Fibroblast of mammary gland (primary cell): ENCODE data around the gene RGL1.

ENCODE experiments used
- DNase-seq: peaks from one replicate; pipeline ENCODE4 v3.0.0-alpha.2; 2010; ENCODE audit warnings: low read depth
- H3K4me3 ChIP-seq: 2 replicates; pipeline ENCODE4 v1.5.1; 2011; ENCODE audit warnings: low read depth, mild to moderate bottlenecking, low read length, moderate library complexity; ENCODE audit not compliant: control insufficient read depth
- CTCF ChIP-seq: conservative IDR thresholded peaks from 2 replicates; pipeline ENCODE4 v1.5.1; 2011; ENCODE audit warnings: low read depth, low read length, inconsistent platforms; ENCODE audit not compliant: control insufficient read depth, insufficient read depth

RGL1 gene

GRCh38 chr1:183801649-183802048, 3.3 kb upstream of the RGL1 start:
- no peak for DNase-seq
- no peak for TF ChIP-seq CTCF
- no peak overlapping the region for H3K4me3 ChIP-seq

GRCh38 chr1:183804387-183804786, 533 bp upstream of the RGL1 start:
- peak overlapping the region; percentile 89 for H3K4me3 ChIP-seq
- TF ChIP-seq CTCF, result no peak
- DNase-seq, result no peak

DNA sequence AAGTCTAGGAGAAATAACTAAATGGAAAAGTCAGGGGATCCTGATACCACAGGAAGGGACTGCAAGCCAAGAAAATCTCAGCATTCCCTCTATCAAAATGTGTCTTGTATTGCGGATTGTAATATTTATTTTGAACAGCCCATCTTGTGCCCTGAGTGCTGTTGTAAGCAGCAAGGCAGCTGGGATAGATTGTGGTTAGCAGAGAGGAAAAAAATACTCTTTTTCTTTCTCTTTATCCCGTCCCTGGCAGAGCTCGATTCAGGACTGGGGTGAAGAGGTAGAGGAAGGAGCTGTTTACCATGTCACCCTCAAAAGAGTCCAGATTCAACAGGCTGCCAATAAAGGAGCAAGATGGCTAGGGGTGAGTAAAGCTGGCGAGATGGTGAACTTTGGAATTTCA, 1.2 kb downstream of the RGL1 start:
- no peak for TF ChIP-seq CTCF
- DNase-seq, result peak; percentile 51
- peak overlapping the region; percentile 89 for H3K4me3 ChIP-seq

DNA sequence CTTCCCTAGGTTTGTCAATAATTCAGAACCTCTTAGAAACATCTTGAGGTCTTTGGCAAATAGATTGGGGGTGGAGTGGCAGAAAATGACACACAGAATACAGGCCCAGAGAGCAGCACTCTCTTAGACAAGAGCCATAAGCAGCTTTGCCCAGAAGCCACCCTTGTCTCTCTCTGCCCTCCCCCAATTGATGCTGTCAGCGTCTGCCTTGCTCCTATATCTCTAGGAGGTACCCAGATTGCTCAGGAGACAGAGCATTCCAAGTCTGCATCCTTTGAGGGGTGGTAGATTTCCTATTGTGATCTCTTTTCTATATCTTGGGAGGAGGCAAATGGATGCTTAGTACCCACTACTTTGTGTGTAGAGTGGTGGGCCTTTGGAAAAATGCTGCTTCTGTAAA, 1.8 kb downstream of the RGL1 start:
- no peak for DNase-seq
- no peak for TF ChIP-seq CTCF
- peak overlapping the region; percentile 89 for H3K4me3 ChIP-seq

- peak overlapping the region; percentile 89 for H3K4me3 ChIP-seq
- peak; percentile 89 for DNase-seq
- no peak for TF ChIP-seq CTCF
Measured at GRCh38 chr1:183807549-183808168, 2.7 kb downstream of the RGL1 start.

- no peak overlapping the region for H3K4me3 ChIP-seq
- no peak for TF ChIP-seq CTCF
- peak; percentile 73 for DNase-seq
Measured at GRCh38 chr1:183808296-183809027, 3.5 kb downstream of the RGL1 start.
